Vagina (tissue), 2 donors: ENCODE measurements around the gene IER5. TPM values are rescaled to one million over a fixed set of nuclear protein-coding genes. Genes with fewer than 3 reads are reported as not detected.

Experiments used
- DNase-seq, 2 donors: peaks; one replicate each; pipeline ENCODE4 v3.0.0-alpha.2; 2017; ENCODE audit errors: extremely low spot score in 2 of 2
- H3K27ac ChIP-seq: fragments of 200-600 bp; sonication (generic); one replicate; pipeline ENCODE4 v1.5.1; 2019
- H3K27me3 ChIP-seq: fragments of 200-600 bp; sonication (generic); one replicate; pipeline ENCODE4 v1.5.1; 2019
- H3K36me3 ChIP-seq, 2 donors: fragments of 200-600 bp; sonication (generic); one replicate each; pipeline ENCODE4 v1.5.1; 2017 to 2019
- H3K4me1 ChIP-seq: fragments of 200-600 bp; sonication (generic); one replicate; pipeline ENCODE4 v1.5.1; 2019
- H3K4me3 ChIP-seq, 2 donors: fragments of 200-600 bp; sonication (generic); 1 replicate in 1 of 2; 2 replicates in 1 of 2; pipeline ENCODE4 v1.5.1; 2016 to 2019
- H3K9me3 ChIP-seq: fragments of 200-600 bp; sonication (generic); one replicate; pipeline ENCODE4 v1.5.1; 2019
- CTCF ChIP-seq, 3 experiments: fragments of 450-650 bp in 2 of 3; fragments of 200-600 bp in 1 of 3; sonication (generic) in 1 of 3; IDR thresholded peaks; one replicate each; pipeline ENCODE4 v1.5.1; 2017 to 2019; ENCODE audit warnings: antibody characterized with exemption in 3 of 3, mild to moderate bottlenecking in 2 of 3, moderate library complexity in 2 of 3
- POLR2A ChIP-seq, 2 donors: fragments of 450-650 bp; IDR thresholded peaks; one replicate each; pipeline ENCODE4 v1.6.1; 2017; ENCODE audit warnings: antibody characterized with exemption in 2 of 2, mild to moderate bottlenecking in 2 of 2, moderate library complexity in 2 of 2
- POLR2AphosphoS5 ChIP-seq, 2 donors: sonication (generic); formaldehyde crosslinking; IDR thresholded peaks; one replicate each; pipeline ENCODE4 v1.9.0; 2017; ENCODE audit warnings: antibody characterized with exemption in 2 of 2, mild to moderate bottlenecking in 2 of 2, low read depth in 1 of 2; ENCODE audit not compliant: insufficient read depth in 1 of 2
- intact Hi-C: fragments of 100-400 bp; cut with DNase I; formaldehyde crosslinking; loops from one replicate; pipeline ENCODE4 v1.15.1; 2023
- total RNA-seq: library from RNA; depleted of rRNA; stranded (reverse); fragments of >200 nt; gene quantifications from one replicate; pipeline ENCODE4 v1.2.3, GENCODE V29; 2016

Gene IER5
- total RNA-seq, 1 donor from 2014 or later, result 13.0 TPM

DNA sequence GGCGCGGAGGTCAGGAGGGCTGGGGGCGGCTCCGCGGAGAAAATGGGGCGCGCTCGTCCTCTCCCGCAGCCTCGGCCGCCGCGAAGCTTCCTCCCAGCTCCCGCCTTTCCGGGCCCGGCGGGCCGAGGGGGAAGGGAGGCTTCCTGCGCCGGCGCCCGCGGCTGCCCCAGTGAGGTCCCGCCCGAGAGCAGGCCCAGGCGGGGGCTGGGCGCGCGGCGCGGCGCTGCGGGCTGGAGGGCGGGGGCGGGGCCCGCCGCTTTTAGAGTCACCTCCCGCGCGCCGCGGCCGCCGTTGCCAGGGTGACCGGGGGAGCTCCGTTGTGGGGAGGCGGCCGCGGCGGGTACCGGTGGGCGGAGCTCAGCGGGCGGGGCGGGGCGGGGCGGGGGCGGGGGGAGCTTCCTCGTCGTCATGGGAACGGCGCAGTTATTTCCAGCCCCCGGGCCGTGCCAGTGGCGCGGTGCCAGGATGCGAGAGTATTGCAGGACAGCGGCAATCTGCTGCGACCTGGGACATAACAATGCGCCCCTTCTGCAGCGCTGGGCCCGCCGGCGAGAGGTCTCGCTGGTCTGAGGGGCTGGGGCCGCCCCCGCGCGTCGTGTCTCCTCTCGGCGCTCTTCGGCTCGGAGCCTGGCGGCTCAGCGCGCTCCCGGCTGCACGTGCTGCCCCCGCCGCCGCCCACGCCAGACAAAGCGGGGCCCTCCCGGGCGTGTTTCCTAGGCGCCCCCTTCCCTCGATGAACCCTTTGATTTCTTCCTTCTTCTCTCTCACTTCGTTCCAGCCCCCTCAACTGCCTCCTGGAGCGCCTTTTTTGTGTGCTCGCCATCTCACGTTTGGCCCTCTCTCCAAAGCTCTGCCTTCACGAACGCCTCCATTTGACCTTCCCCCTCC, 16.9 kb downstream of the IER5 start:
- peaks cover 34% of the 10 kb centered on the region for H3K4me1 ChIP-seq
- no peaks in the 10 kb centered on the region for H3K27me3 ChIP-seq
- H3K9me3 ChIP-seq, result no peaks in the 10 kb centered on the region
- H3K36me3 ChIP-seq, result no peaks in the 10 kb centered on the region
- intact Hi-C loops, result loop anchor here (2.0 kb wide), 1 partner anchor 17 kb away; the partner anchor contains the start of gene IER5
- H3K27ac ChIP-seq, result peak overlapping the region; percentile 86
- no peak for DNase-seq
- TF ChIP-seq CTCF (IDR thresholded peaks at IDR 0.05), result no peak
- TF ChIP-seq POLR2A (IDR thresholded peaks at IDR 0.05), result peak in 1 of 2 donors; percentile 74
- peak in 1 of 2 donors; percentile 88 for TF ChIP-seq POLR2AphosphoS5 (IDR thresholded peaks at IDR 0.05; ENCODE audit: insufficient read depth in 1 of 2, low read depth in 1 of 2)
- peak overlapping the region; percentile 68 to 76 for H3K4me3 ChIP-seq

GRCh38 chr1:181106022-181106312, 17.5 kb downstream of the IER5 start:
- H3K36me3 ChIP-seq, result no peaks in the 10 kb centered on the region
- H3K9me3 ChIP-seq, result no peaks in the 10 kb centered on the region
- H3K27ac ChIP-seq, result peak overlapping the region; percentile 77
- no peaks in the 10 kb centered on the region for H3K27me3 ChIP-seq
- DNase-seq, result no peak
- H3K4me3 ChIP-seq, result peak overlapping the region in 1 of 2 donors; percentile 68
- peaks cover 31% of the 10 kb centered on the region for H3K4me1 ChIP-seq
- intact Hi-C loops, result no loop called here
- no peak for TF ChIP-seq POLR2A (IDR thresholded peaks at IDR 0.05)
- no peak for TF ChIP-seq POLR2AphosphoS5 (IDR thresholded peaks at IDR 0.05; ENCODE audit: insufficient read depth in 1 of 2, low read depth in 1 of 2)
- no peak for TF ChIP-seq CTCF (IDR thresholded peaks at IDR 0.05)

DNA sequence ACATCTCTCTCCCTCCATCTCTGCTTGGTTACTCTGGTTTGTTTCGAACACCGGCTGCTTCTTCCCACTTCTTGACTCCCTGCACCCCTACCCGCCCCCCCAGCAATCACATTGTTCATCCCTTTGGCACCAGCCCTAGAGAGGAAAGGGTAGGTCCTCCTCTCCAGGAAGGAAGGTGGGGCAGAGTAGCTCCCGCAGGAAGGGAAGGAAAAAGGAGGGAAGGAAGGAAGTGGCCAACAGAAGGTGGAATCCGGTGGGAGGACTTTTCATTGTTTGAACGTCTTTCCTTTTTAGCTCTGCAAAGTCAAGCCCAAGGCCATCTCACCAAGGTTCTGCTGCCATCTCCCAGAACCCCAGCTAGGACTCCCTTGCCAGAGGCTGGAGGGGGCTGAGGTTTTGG, 18.0 kb downstream of the IER5 start:
- TF ChIP-seq POLR2A (IDR thresholded peaks at IDR 0.05) (no peak), CTCF (IDR thresholded peaks at IDR 0.05) (no peak), POLR2AphosphoS5 (IDR thresholded peaks at IDR 0.05; ENCODE audit: insufficient read depth in 1 of 2, low read depth in 1 of 2) (no peak)
- Histone ChIP-seq H3K27ac (no peak overlapping the region), H3K27me3 (no peaks in the 10 kb centered on the region), H3K9me3 (no peaks in the 10 kb centered on the region), H3K4me1 (peaks cover 33% of the 10 kb centered on the region), H3K4me3 (no peak overlapping the region), H3K36me3 (no peaks in the 10 kb centered on the region)
- intact Hi-C loops, result no loop called here
- DNase-seq, result no peak

GRCh38 chr1:181107711-181108110, 19.2 kb downstream of the IER5 start:
- no peaks in the 10 kb centered on the region for H3K36me3 ChIP-seq
- H3K4me3 ChIP-seq, result no peak overlapping the region
- peaks cover 37% of the 10 kb centered on the region for H3K4me1 ChIP-seq
- H3K9me3 ChIP-seq, result no peaks in the 10 kb centered on the region
- no peak overlapping the region for H3K27ac ChIP-seq
- H3K27me3 ChIP-seq, result no peaks in the 10 kb centered on the region
- no peak for DNase-seq
- intact Hi-C loops, result no loop called here
- TF ChIP-seq POLR2A (IDR thresholded peaks at IDR 0.05) (no peak), POLR2AphosphoS5 (IDR thresholded peaks at IDR 0.05; ENCODE audit: insufficient read depth in 1 of 2, low read depth in 1 of 2) (no peak), CTCF (IDR thresholded peaks at IDR 0.05) (no peak)

DNA sequence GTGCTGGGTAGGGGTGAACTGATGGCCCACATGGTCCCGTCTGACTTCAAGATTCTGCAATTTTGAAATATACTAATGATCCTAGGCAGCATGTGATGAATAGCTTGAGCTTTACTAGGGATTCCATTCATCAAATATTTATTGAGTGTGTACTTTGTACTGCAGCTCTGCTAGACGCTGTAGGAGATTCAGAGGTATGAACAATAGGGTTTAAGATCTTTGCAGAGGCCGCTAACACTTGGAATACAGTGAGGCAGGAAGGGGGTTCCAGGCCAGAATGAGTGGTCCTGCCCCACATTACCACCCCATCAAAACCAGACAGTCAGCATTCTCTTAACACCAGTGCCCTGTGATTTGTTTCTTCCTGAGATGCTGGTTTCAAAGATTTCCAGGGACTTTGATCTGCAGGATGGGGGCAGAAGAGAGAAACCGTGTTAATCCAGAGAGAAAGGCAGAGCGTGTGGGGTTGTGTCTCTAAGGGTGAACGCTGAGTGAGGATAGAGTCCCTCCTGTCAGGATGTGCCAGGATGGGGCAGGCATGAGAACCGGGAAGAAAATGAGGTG, 19.9 kb downstream of the IER5 start:
- no peaks in the 10 kb centered on the region for H3K27me3 ChIP-seq
- intact Hi-C loops, result no loop called here
- DNase-seq, result no peak
- no peak overlapping the region for H3K4me3 ChIP-seq
- peaks cover 43% of the 10 kb centered on the region for H3K4me1 ChIP-seq
- H3K27ac ChIP-seq, result no peak overlapping the region
- no peaks in the 10 kb centered on the region for H3K36me3 ChIP-seq
- H3K9me3 ChIP-seq, result no peaks in the 10 kb centered on the region
- TF ChIP-seq POLR2A (IDR thresholded peaks at IDR 0.05) (no peak), CTCF (IDR thresholded peaks at IDR 0.05) (no peak), POLR2AphosphoS5 (IDR thresholded peaks at IDR 0.05; ENCODE audit: insufficient read depth in 1 of 2, low read depth in 1 of 2) (no peak)
